HG02973 (cell line): ENCODE measurements around the gene IGFALS.

Experiments used
- ATAC-seq: cut with Tn5 transposase; IDR thresholded peaks from one replicate; pipeline ENCODE4 v1.9.1; 2021; ENCODE audit warnings: moderate library complexity; ENCODE audit not compliant: unreplicated experiment

IGFALS gene

GRCh38 chr16:1793578-1794220, at the start of gene IGFALS:
Gene IGFALS (minus strand): TSS chr16:1793705. CDS start chr16:1793652, 53 bp downstream.
- no peak for ATAC-seq

DNA sequence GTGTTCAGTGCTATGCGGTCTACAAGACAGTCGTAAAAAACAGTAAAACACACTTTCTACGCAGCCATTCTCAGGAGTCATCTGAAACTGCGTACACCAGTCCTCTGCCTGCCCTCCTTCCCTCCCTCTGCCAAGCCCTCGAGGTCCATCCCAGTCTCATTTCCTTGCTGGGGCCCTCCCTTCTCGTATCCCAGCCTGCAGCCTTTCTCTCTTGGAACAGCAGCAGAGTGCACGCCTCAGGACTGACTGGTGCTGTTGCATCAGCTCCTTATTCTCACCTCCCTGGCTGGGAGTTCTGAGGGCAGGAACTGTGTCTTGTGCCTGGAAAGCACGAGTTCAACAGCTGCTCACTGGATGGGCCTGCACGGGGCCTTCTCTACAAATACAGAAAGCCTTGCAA, 46.0 kb upstream of the IGFALS start:
- no peak for ATAC-seq

DNA sequence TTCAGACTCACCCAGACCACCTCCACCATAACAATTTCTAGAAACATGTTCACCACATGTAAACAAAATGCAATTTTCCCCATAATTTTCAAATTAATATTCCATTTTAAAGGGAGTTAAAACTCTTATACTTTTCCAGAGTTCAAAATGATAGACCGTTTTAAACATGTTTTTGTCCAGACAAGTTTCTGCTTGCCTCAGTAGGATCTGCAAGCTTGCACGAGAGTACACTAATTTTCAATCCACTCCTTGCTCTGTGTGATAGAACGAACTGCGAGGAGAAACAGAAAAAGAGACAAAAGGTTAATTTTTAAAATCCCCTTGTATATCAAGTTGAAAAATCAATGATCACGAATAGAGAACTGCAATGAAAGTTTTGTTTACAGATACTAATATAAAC, 40.6 kb upstream of the IGFALS start:
- no peak for ATAC-seq

DNA sequence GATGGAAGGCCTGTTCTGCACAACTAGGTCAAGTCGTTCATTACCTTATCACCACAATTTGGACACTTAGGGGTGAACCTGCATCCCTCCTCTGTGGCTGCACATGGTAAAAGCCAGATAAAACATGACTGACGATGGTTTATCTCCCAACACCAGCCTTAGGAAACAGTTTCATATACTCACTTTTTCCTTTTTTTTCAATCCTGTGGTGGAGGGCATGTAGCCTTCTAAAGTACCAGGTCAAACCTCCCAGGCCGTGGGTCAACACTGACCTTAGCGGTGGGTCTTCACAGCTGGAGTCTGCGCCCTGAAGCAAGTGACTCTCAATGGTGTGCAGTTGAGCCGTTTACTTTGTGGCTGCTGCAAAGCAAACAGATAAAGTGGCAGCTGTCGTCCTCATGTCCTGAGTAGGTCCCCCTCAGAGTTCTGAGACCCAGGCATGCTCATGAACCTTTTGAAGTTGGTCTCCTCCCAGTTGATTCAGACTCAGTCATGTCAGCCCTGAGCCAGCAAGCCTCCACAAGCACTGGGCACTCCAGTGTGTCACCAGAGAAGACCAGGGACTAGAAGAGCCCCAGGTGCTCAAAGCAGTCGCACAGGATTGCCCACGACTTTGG, 39.4 kb upstream of the IGFALS start:
- no peak for ATAC-seq

GRCh38 chr16:1831186-1832075, 37.9 kb upstream of the IGFALS start:
- no peak for ATAC-seq

DNA sequence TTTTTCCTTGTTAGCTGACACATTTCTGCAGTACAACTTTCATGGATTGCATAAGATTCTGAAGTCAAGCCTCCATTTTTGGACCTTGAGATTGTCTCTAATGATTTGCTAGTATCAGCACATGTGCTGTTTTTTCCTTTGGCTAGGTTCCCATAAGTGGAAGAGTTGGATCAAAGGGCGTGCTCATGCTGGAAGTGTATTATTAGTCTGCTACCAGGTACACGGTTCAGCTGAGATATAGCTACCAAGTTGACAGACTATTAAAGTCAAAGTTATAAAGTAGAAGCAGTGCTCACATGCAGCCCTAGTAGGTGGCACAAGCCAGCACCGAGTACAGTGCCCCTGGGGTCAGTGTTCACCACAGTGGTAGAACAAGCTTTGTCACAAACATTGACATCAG, 36.7 kb upstream of the IGFALS start:
- ATAC-seq, result no peak

DNA sequence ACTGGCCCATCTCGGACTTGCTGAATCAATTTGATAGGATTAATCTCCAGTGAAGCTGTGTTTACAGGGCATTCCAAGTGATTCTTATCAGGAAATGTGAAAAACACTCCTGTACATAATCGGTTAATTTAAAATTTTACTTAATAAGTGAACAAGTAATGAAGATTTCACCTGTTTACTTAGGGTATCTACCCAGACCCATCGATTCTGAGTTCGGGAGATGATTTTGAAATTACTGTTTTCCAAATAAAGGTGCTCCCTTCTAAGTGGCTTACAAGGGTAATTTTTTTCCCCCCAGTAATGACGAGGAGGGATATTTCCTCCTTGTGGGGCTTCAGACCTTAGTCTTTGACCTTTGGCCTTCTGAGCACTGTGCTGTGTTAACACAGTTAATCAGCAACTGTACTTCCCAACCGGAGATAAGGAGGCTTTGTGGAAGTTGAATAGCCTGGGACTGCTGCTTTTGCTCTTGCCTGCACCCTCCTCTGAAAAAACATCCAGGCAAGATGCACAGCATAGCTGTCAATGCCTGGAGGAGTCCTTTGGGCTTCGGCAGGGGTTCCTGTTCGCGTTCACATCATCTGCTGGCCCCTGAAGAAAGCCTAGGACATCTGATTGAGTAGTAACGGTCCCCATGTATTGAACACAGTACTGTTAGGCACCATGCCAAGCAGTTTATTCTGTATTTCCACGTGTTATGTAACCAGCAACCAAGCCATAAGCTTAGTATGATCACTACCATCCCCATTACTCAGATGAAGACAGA, 35.3 kb upstream of the IGFALS start:
- ATAC-seq, result no peak

DNA sequence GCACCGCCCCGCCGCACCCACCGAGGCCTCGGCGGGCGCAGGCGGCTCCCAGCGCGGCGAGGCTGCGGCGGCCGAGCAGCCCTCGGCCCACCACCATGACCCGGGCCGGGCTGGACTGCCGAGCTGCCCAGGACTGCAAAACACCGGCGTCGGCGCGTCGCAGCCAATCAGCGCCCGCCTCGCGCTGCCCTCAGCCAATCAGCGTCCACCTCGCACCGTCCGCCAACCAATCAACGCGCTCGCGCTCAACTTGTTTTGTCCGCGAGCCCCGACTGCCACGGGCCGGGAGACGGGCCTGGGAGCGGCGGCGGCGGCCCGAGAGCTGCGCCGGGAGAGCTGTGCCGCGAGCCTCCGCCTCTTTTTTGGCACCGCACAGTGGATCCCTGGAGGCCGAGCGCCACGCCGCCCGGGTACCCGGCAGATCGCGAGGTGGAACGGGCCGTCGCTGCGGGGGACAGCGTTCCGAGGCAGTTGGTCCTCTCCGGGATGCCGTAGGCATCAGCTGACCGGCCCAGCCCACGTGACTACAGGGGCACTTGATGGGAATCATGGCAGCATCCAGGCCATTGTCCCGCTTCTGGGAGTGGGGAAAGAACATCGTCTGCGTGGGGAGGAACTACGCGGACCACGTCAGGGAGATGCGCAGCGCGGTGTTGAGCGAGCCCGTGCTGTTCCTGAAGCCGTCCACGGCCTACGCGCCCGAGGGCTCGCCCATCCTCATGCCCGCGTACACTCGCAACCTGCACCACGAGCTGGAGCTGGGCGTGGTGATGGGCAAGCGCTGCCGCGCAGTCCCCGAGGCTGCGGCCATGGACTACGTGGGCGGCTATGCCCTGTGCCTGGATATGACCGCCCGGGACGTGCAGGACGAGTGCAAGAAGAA, 33.4 kb upstream of the IGFALS start, which contains the start of the genes FAHD1 and HAGH:
TSS of gene FAHD1 (plus strand) at position 516 of the 883 bp plus-strand sequence. CDS start at position 549, 33 bp downstream.
TSS of gene HAGH (minus strand) at position 135 of the 883 bp plus-strand sequence. CDS start at position 97, 38 bp downstream.
- ATAC-seq, result peak; percentile 75

GRCh38 chr16:1825864-1826690, 32.6 kb upstream of the IGFALS start:
- peak; percentile 38 for ATAC-seq

GRCh38 chr16:1825381-1825863, 31.9 kb upstream of the IGFALS start:
- ATAC-seq, result no peak

DNA sequence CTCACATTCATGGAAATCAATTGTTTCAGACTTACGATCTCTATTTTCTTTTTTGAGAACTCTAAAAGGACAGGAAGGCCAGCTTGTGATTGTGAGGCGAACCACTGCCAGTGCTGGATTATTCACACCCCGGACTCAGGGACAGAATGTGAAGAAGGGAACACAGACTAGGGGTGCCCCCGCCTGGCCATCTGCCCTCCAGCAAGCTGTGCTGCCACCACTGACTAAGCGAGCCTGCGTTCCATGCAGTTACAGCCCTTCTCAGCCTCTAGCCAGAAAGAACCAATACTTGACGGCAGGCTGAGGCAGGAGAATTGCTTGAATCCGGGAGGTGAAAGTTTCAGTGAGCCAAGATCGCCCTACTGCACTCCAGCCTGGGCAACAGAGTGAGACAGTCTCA, 30.3 kb upstream of the IGFALS start:
- ATAC-seq, result no peak

GRCh38 chr16:1822801-1823200, 29.3 kb upstream of the IGFALS start:
- no peak for ATAC-seq

DNA sequence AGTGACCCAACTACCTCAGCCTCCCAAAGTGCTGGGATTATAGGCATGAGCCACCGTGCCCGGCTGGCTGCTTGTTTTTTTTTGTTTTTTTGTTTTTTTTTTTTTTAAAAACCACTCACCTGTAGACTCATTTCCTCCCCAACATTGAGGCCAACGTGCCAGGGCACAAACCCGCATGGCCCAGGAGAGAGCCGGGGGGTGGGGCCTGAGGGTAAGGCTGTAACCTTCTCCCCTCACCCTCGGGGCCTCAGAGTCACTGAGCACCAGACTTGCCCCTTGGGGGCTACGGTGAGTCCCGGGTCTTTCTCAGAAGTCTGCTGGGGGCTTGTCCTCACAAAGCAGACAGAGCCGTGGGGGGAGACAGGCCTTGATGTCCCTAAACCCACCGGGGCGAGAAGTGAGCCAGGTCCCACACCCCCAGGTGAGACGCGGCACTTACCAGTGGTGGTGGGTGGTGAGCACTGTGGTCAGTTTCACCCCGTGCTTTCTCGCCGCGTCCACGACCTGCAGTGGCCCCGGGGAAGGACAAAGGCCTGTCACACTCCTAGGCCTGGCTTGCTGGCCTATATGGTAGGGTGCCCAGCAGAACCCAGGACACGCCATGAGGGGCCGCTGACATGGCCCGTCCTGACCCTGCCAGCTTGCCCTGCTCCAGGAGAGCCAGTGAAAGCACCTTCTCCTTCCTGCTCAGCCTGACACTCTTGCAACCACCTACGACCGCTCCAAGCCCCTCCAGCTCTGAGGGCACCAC, 28.5 kb upstream of the IGFALS start:
- no peak for ATAC-seq

- ATAC-seq, result no peak
These were observed 27.4 kb upstream of the IGFALS start for GRCh38 chr16:1820946-1821290.

GRCh38 chr16:1820096-1820945, 26.8 kb upstream of the IGFALS start:
- ATAC-seq, result no peak

GRCh38 chr16:1819611-1820010, 26.1 kb upstream of the IGFALS start:
- no peak for ATAC-seq

GRCh38 chr16:1818873-1819525, 25.5 kb upstream of the IGFALS start:
- no peak for ATAC-seq
